GM21786 (cell line): Measurements from ENCODE around the gene IFT80.

ENCODE experiments used
- ATAC-seq: cut with Tn5 transposase; IDR thresholded peaks from one replicate; pipeline ENCODE4 v1.9.1; 2021; ENCODE audit not compliant: unreplicated experiment

IFT80 gene

DNA sequence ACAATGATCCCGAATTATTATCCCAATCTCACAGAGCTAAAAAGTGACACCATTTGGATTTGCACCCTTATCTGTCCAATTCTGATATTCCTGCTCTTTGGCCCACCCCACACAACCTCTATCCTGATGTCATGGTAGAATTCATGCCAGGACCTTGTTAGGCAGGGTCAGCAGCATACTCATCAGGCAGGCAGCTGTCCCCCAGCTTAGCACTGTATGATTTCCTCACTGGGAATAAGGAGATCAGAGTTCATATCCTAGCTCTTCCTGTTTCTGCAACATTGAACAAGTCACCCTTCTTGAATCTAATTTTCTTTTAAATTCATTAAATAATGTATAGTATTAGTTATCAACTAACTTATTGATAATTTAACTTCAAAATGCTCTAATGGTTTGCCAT lies 185.8 kb downstream of the IFT80 start:
- no peak for ATAC-seq

- no peak for ATAC-seq
Measured at GRCh38 chr3:160210799-160211221, 188.2 kb downstream of the IFT80 start.

DNA sequence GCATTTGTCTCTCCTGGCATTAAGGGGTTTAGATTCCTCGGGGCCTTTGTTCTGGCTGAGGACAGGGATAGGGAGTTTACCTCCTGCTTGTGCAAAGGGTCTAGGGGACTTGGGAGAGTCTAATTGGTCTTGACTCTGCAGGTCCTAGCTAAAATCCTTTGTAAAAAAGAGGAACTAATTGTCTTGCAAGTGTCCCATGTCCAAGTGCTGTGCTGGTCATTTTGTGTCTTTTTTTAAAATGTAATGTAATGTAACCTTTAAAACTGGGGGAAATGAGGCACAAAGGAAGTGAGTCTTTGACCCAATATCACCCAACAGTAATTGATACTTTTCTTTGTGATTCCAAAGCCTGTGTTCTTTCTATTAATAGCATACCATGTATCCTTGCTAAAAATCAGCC lies 188.7 kb downstream of the IFT80 start:
- ATAC-seq, result no peak
